ENCODE results near the gene GCNT1. TPM values are rescaled to one million over a fixed set of nuclear protein-coding genes. Genes with fewer than 3 reads are reported as not detected.

GCNT1 gene
- polyA plus RNA-seq, 1 of the 3 experiments (the other 2 are of a cell fraction), result 0.76 TPM

GRCh38 chr9:76528056-76528455 is 69.1 kb downstream of the GCNT1 start:
- Histone ChIP-seq H3K27ac (ENCODE audit: low read depth in 2 of 2, low read length in 1 of 2) (no peak overlapping the region), H3K4me3 (ENCODE audit: low read depth in 2 of 2, low read length in 1 of 2) (no peak overlapping the region), H2AFZ (ENCODE audit: low read depth) (no peak overlapping the region), H3K79me2 (ENCODE audit: insufficient read depth) (no peaks in the 10 kb centered on the region), H3K9me2 (no peaks in the 10 kb centered on the region), H3K4me2 (0 out of 2 replicates have a peak overlapping the region, but pooled peaks have one; percentile 7), H3K9me3 (no peaks in the 10 kb centered on the region), H3K36me3 (replicated peaks in 1 of 2; ENCODE audit: control insufficient read depth in 1 of 2, insufficient read depth in 2 of 2, low read length in 1 of 2) (no peaks in the 10 kb centered on the region), H3K9ac (no peak overlapping the region), H3K27me3 (ENCODE audit: insufficient read depth) (peaks cover 56% of the 10 kb centered on the region; the same call in 1 of the 2 replicates), H3K4me1 (ENCODE audit: control insufficient read depth in 1 of 2, insufficient read depth in 2 of 2, low read depth in 1 of 2, low read length in 1 of 2) (no peaks in the 10 kb centered on the region), H3F3A (replicated peaks; ENCODE audit: insufficient read depth) (no peaks in the 10 kb centered on the region), H4K20me1 (ENCODE audit: insufficient read depth) (no peaks in the 10 kb centered on the region)
- 4% methylated on average over 6 of the region's 7 CpGs for WGBS (ENCODE audit: low lambda C conversion rate)
- ChIA-PET POLR2A (no interaction called here), CTCF (interaction anchor here (0.6 to 1.7 kb wide), 2 partner anchors 225 to 649 kb away, joined by 3 read pairs; partner anchors contain the start of gene VPS13A)
- TF ChIP-seq MXI1 (IDR thresholded peaks at IDR 0.05; ENCODE audit: low read depth, low read length) (no peak), ELF1 (IDR thresholded peaks at IDR 0.05) (no peak), RCOR1 (IDR thresholded peaks at IDR 0.05; ENCODE audit: low read length) (no peak), TCF12 (IDR thresholded peaks at IDR 0.05) (peak; percentile 90), USF1 (IDR thresholded peaks at IDR 0.05; ENCODE audit: borderline replicate concordance, low read depth) (no peak), IRF3 (IDR thresholded peaks at IDR 0.05; ENCODE audit: low read depth, low read length) (no peak)
- no peak for DNase-seq

- H3K27ac ChIP-seq (ENCODE audit: low read depth in 2 of 2, low read length in 1 of 2), result no peak overlapping the region
- no peaks in the 10 kb centered on the region for H4K20me1 ChIP-seq (ENCODE audit: insufficient read depth)
- ChIA-PET CTCF (interaction anchor here (1.7 kb wide), 1 partner anchor 226 kb away, joined by 3 read pairs; no protein-coding TSS in a partner anchor), POLR2A (no interaction called here)
- no peak overlapping the region for H3K9ac ChIP-seq
- no peaks in the 10 kb centered on the region for H3K4me1 ChIP-seq (ENCODE audit: control insufficient read depth in 1 of 2, insufficient read depth in 2 of 2, low read depth in 1 of 2, low read length in 1 of 2)
- no peak overlapping the region for H2AFZ ChIP-seq (ENCODE audit: low read depth)
- no peaks in the 10 kb centered on the region for H3K79me2 ChIP-seq (ENCODE audit: insufficient read depth)
- WGBS (ENCODE audit: low lambda C conversion rate), result 6% methylated on average over 4 of the region's 20 CpGs
- H3K36me3 ChIP-seq (replicated peaks in 1 of 2; ENCODE audit: control insufficient read depth in 1 of 2, insufficient read depth in 2 of 2, low read length in 1 of 2), result no peaks in the 10 kb centered on the region
- H3K4me2 ChIP-seq, result no peak overlapping the region
- H3K9me2 ChIP-seq, result no peaks in the 10 kb centered on the region
- H3F3A ChIP-seq (replicated peaks; ENCODE audit: insufficient read depth), result no peaks in the 10 kb centered on the region
- H3K9me3 ChIP-seq, result no peaks in the 10 kb centered on the region
- no peak for DNase-seq
- peaks cover 50% of the 10 kb centered on the region; the same call in 1 of the 2 replicates for H3K27me3 ChIP-seq (ENCODE audit: insufficient read depth)
- TF ChIP-seq USF1 (IDR thresholded peaks at IDR 0.05; ENCODE audit: borderline replicate concordance, low read depth) (no peak), MEF2A (IDR thresholded peaks at IDR 0.05; ENCODE audit: borderline replicate concordance, low read depth) (no peak), FOXJ3 (CRISPR knock-in tag; IDR thresholded peaks at IDR 0.05) (no peak), POLR2AphosphoS5 (IDR thresholded peaks at IDR 0.05; ENCODE audit: low read depth, low read length) (no peak), YY1 (IDR thresholded peaks at IDR 0.05; ENCODE audit: low read depth) (no peak), EP300 (IDR thresholded peaks at IDR 0.05; ENCODE audit: borderline replicate concordance in 1 of 2, low read depth in 1 of 2, low read length in 1 of 2) (no peak), NFIC (IDR thresholded peaks at IDR 0.05; ENCODE audit: borderline replicate concordance) (no peak), CHD2 (IDR thresholded peaks at IDR 0.05; ENCODE audit: low read length, partially characterized antibody) (no peak), TEAD4 (IDR thresholded peaks at IDR 0.05; ENCODE audit: borderline replicate concordance, insufficient read depth) (no peak), ELF1 (IDR thresholded peaks at IDR 0.05) (no peak), NRF1 (IDR thresholded peaks at IDR 0.05; ENCODE audit: low read depth, low read length) (no peak), MXI1 (IDR thresholded peaks at IDR 0.05; ENCODE audit: low read depth, low read length) (no peak), RFX5 (IDR thresholded peaks at IDR 0.05; ENCODE audit: low read length) (no peak), GABPA (IDR thresholded peaks at IDR 0.05; ENCODE audit: low read depth) (no peak), USF2 (IDR thresholded peaks at IDR 0.05; ENCODE audit: borderline replicate concordance, low read depth, low read length) (no peak), REST (IDR thresholded peaks at IDR 0.05; ENCODE audit: low read depth, low read length) (no peak), RAD21 (IDR thresholded peaks at IDR 0.05; ENCODE audit: low read length) (no peak)
- H3K4me3 ChIP-seq (ENCODE audit: low read depth in 2 of 2, low read length in 1 of 2), result no peak overlapping the region
Observed at GRCh38 chr9:76528642-76529190, 69.7 kb downstream of the GCNT1 start.

Measured in SK-N-SH (cell line).